NCI-H82 (cell line): ENCODE results near the gene SPAG7.
"Not testable (repeated sequence)": the region's sequence is repeated elsewhere in the genome, so short reads cannot be mapped to it uniquely, and the experiment has no call there.

Experiments
- DNase-seq: peaks from one replicate; lab custom pipeline; 2025; lab: John Stamatoyannopoulos, UW

SPAG7 gene

GRCh38 chr17:4938069-4938491, 29.5 kb downstream of the SPAG7 start:
- DNase-seq, result no peak

DNA sequence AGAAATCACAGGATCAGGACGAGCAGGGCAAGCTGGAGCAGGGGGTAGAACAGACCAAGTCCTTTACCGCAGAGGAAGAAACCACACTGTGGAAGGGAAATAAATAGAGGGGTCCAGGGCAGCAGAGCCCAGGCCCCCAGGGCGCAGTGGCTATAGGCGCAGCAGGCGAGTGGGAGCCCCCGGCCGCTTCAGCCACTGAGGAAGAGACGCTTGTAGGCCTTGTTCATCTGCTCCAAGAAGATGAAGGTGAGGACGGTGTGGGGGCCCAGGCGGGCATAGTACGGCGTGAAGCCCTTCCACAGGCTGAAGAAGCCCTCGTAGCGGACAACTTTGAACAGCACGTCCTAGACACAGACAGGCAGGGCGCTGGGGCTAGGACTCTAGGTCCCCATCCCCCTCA, 30.1 kb downstream of the SPAG7 start:
- no peak for DNase-seq

GRCh38 chr17:4936436-4936835, 31.2 kb downstream of the SPAG7 start:
- DNase-seq, result no peak

GRCh38 chr17:4935650-4936049, 32.0 kb downstream of the SPAG7 start:
- no peak for DNase-seq

DNA sequence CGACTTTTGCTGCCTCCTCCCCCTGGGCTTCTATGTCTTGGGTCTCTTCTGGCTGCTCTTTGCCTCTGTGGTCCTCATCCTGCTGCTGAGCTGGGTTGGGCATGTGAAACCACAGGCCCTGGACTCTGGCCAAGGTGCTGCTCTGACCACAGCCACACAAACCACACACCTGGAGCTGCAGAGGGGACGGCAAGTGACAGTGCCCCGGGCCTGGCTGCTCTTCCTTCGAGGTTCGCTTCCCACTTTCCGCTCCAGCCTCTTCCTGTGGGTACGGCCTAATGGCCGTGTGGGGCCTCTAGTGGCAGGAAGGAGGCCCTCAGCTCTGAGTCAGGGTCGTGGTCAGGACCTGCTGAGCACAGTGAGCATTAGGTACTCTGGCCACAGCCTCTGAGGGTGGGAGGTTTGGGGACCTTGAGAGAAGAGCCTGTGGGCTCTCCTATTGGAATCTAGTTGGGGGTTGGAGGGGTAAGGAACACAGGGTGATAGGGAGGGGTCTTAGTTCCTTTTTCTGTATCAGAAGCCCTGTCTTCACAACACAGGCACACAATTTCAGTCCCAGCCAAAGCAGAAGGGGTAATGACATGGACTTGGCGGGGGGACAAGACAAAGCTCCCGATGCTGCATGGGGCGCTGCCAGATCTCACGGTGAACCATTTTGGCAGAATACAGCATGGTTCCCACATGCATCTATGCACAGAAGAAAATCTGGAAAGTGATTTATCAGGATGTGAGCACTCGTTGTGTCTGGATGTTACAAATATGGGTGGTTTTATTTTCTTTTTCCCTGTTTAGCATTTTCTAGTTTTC, 33.2 kb downstream of the SPAG7 start:
- peak; percentile 51 for DNase-seq

DNA sequence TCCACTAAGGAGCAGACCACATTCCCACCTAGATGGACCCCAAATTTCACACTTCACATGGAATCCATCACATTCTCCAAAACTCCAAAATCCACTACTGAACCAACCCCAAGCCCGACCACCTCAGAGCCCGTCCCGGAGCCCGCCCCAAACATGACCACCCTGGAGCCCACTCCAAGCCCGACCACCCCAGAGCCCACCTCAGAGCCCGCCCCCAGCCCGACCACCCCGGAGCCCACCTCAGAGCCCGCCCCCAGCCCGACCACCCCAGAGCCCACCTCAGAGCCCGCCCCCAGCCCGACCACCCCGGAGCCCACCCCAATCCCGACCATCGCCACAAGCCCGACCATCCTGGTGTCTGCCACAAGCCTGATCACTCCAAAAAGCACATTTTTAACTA, 34.0 kb downstream of the SPAG7 start:
- no peak for DNase-seq

GRCh38 chr17:4932756-4933155, 34.9 kb downstream of the SPAG7 start:
- DNase-seq, result no peak

DNA sequence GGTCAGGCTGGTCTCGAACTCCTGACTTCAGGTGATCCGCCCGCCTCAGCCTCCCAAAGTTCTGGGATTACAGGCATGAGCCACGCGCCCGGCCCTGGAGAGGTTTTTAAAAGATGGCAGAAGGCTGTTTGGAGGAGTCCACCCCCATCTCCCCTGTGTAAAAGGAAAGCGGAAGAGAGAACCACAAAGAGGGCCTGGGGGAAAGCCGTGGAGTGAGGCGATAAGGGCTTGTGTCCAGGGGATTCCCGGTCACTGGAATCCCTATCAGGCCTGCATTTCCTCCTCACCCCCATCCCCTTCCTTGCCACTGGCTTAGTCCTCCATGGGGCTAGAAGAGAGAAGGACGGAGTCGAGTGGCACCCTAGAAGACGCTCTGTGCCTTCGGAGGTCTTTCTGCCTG, 35.7 kb downstream of the SPAG7 start, which contains the start of gene GP1BA:
TSS of gene GP1BA (plus strand) at position 315 of the 400 bp plus-strand sequence. CDS start 328 bp downstream, outside the sequence.
- DNase-seq, result no peak

DNA sequence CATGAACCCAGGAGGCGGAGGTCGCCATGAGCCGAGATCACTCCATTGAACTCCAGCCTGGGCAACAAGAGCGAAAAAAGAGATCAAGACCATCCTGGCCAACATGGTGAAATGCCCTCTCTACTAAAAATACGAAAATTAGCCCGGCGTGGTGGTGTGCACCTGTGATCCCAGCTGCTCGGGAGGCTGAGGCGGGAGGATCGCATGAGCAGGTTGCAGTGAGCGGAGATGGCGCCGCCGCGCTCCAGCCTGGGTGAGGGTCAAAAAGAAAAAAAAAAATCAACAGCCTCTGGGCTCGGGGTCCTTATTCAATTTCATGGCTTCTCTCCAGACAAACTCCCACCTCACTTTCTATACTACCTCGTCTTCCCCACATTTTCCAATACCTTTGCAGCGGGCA, 38.7 kb downstream of the SPAG7 start:
- DNase-seq, result no peak

- not testable (repeated sequence) for DNase-seq
These were observed 40.9 kb downstream of the SPAG7 start for GRCh38 chr17:4926577-4927335.

GRCh38 chr17:4921320-4921719, 46.3 kb downstream of the SPAG7 start:
- no peak for DNase-seq

DNA sequence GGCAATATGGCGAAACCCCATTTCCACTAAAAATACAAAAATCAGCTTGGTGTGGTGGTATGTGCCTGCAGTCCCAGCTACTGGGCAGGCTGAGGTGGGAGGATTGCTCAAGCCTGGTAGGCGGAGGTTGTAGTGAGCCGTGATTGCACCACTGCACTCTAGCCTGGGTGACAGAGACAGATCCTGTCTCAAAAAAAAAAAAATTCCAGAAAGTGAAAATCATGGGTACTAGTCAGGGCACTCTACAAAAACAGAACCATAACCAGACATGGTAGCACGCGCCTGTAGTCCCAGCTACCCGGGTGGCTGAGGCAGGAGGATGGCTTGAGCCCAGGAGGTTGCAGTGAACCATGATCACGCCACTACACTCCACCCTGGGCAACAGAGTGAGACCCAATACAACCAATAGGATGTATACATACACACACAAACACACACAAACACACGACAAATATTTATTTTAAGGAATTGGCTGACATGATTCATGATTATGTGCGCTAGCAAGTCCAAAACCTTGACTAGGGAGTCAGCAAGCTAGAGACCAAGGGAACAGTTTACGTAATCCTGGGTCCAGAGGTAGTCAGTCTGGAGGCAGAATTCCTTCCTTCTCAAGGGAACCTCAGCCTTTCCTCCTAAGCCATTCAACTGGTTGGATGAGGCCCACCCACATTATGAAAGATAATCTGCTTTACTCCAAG, 47.1 kb downstream of the SPAG7 start:
- DNase-seq, result peak; percentile 46

GRCh38 chr17:4919511-4920047, 48.0 kb downstream of the SPAG7 start:
- DNase-seq, result peak; percentile 74

- not testable (repeated sequence) for DNase-seq
These were observed 53.1 kb downstream of the SPAG7 start for GRCh38 chr17:4914551-4914950.

DNA sequence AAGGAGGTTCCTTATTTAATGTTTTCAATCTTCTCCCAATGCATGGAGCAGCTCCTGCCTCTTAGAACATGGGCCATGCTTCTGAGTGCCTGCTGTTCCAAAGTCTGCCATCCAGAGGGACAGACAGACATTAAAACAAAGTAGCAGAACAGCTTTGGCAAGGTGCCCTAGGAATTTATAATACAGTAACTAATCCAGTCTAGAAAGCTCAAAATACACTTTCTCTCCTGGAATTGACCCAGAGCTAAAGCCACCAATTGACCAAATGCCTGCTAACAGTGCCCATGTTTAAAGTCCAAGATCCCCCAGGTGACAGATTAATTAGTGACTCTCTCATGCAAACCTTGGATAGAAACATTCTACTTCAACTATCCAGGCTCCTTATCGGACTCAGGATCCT, 53.6 kb downstream of the SPAG7 start:
- peak; percentile 39 for DNase-seq
